Neural cell (in vitro differentiated cells): Measurements from ENCODE around the gene EYA3. TPM values are rescaled to one million over a fixed set of nuclear protein-coding genes. Genes with fewer than 3 reads are reported as not detected.

Experiments used
- H2AFZ ChIP-seq: fragments of 200-600, 300-800 bp; sonication (generic), shearing (Covaris generic); 2 replicates; pipeline ENCODE4 v1.6.0; 2014; ENCODE audit warnings: low read depth, mild to moderate bottlenecking, antibody characterized with exemption, low read length, moderate library complexity
- H3F3A ChIP-seq: fragments of 200-600 bp; shearing (Covaris generic); 2 replicates; pipeline ENCODE4 v1.6.1; 2016; ENCODE audit warnings: mild to moderate bottlenecking, moderate library complexity, mixed read lengths, antibody characterized with exemption, low read length; ENCODE audit not compliant: insufficient read depth, poor library complexity, severe bottlenecking
- H3K27ac ChIP-seq: fragments of 200-600, 300-800 bp; sonication (generic), shearing (Covaris generic); 2 replicates; pipeline ENCODE4 v1.5.1; 2014; ENCODE audit warnings: mild to moderate bottlenecking, low read length, moderate library complexity
- H3K27me3 ChIP-seq: fragments of 300-800, 200-600 bp; sonication (generic), shearing (Covaris generic); 2 replicates; pipeline ENCODE4 v1.6.0; 2014; ENCODE audit warnings: mild to moderate bottlenecking, low read depth, low read length, moderate library complexity; ENCODE audit not compliant: insufficient read depth
- H3K36me3 ChIP-seq: fragments of 300-800, 200-600 bp; sonication (generic), shearing (Covaris generic); 2 replicates; pipeline ENCODE4 v1.5.1; 2014; ENCODE audit warnings: mild to moderate bottlenecking, antibody characterized with exemption, low read length, moderate library complexity; ENCODE audit not compliant: insufficient read depth
- H3K4me2 ChIP-seq: fragments of 300-800, 200-600 bp; sonication (generic), shearing (Covaris generic); 2 replicates; pipeline ENCODE4 v1.6.0; 2014; ENCODE audit warnings: mild to moderate bottlenecking, low read length
- H3K4me3 ChIP-seq: fragments of 300-800, 200-600 bp; sonication (generic), shearing (Covaris generic); 2 replicates; pipeline ENCODE4 v1.5.1; 2014; ENCODE audit warnings: mild to moderate bottlenecking, low read length, moderate library complexity
- H3K79me2 ChIP-seq: fragments of 200-600 bp; shearing (Covaris generic); replicated peaks from 2 replicates; pipeline ENCODE4 v1.6.0; 2014; ENCODE audit warnings: mild to moderate bottlenecking, low read length, moderate library complexity; ENCODE audit not compliant: insufficient read depth
- H3K9ac ChIP-seq: fragments of 300-800, 200-600 bp; sonication (generic), shearing (Covaris generic); 2 replicates; pipeline ENCODE4 v1.6.1; 2016; ENCODE audit warnings: mild to moderate bottlenecking, low read length, mixed read lengths
- H3K9me2 ChIP-seq: fragments of 200-600 bp; shearing (Covaris generic); 2 replicates; pipeline ENCODE4 v1.6.1; 2016; ENCODE audit warnings: mild to moderate bottlenecking, low read length, mixed read lengths; ENCODE audit not compliant: insufficient read depth
- H3K9me3 ChIP-seq: fragments of 200-600, 300-800 bp; sonication (generic), shearing (Covaris generic); 2 replicates; pipeline ENCODE4 v1.6.1; 2016; ENCODE audit warnings: mild to moderate bottlenecking, mixed run types, low read length, moderate library complexity, mixed read lengths
- H4K20me1 ChIP-seq: fragments of 200-600 bp; shearing (Covaris generic); 2 replicates; pipeline ENCODE4 v1.6.1; 2016; ENCODE audit warnings: mild to moderate bottlenecking, mixed run types; ENCODE audit not compliant: insufficient read depth
- CTCF ChIP-seq: fragments of 450-650 bp; IDR thresholded peaks from 2 replicates; pipeline ENCODE4 v1.5.1; 2014; ENCODE audit warnings: antibody characterized with exemption, mild to moderate bottlenecking, moderate library complexity; ENCODE audit not compliant: poor library complexity, severe bottlenecking
- EP300 ChIP-seq: fragments of 450-650 bp; conservative IDR thresholded peaks from 2 replicates; pipeline ENCODE4 v1.6.1; 2014; ENCODE audit warnings: antibody characterized with exemption, mild to moderate bottlenecking, moderate library complexity; ENCODE audit not compliant: poor library complexity, severe bottlenecking
- EZH2 ChIP-seq: fragments of 200-600, 300-800 bp; shearing (Covaris generic), sonication (generic); IDR thresholded peaks from 2 replicates; pipeline ENCODE4 v1.6.1; 2014; ENCODE audit warnings: antibody characterized with exemption, low read length, borderline replicate concordance, mild to moderate bottlenecking; ENCODE audit not compliant: insufficient read depth, poor library complexity, severe bottlenecking
- MXI1 ChIP-seq: fragments of 450-650 bp; conservative IDR thresholded peaks from 2 replicates; pipeline ENCODE4 v1.6.1; 2014; ENCODE audit warnings: antibody characterized with exemption, mild to moderate bottlenecking; ENCODE audit not compliant: poor library complexity, severe bottlenecking
- POLR2AphosphoS5 ChIP-seq: IDR thresholded peaks from 2 replicates; pipeline ENCODE4 v1.6.1; 2012
- RAD21 ChIP-seq: fragments of 450-650 bp; conservative IDR thresholded peaks from 2 replicates; pipeline ENCODE4 v1.6.1; 2014; ENCODE audit warnings: antibody characterized with exemption, mild to moderate bottlenecking, moderate library complexity
- SMC3 ChIP-seq: fragments of 450-650 bp; conservative IDR thresholded peaks from 2 replicates; pipeline ENCODE4 v1.6.1; 2014; ENCODE audit warnings: antibody characterized with exemption, mild to moderate bottlenecking, moderate library complexity; ENCODE audit not compliant: poor library complexity
- TAF1 ChIP-seq: IDR thresholded peaks from 2 replicates; pipeline ENCODE4 v1.6.1; 2012; ENCODE audit warnings: low read depth
- polyA plus RNA-seq: library from polyadenylated mRNA; depleted of rRNA; stranded (reverse); fragments of >200 nt; gene quantifications from 2 replicates; pipeline ENCODE4 v1.2.3, GENCODE V29; 2014
- TF ChIP-seq, protein P1 (sequence below): IDR thresholded peaks from 2 replicates; pipeline ENCODE4 v1.6.1; 2012; ENCODE audit warnings: borderline replicate concordance

EYA3 gene
- polyA plus RNA-seq, 1 donor from 2014 or later: 11.2 TPM

- H3K36me3 ChIP-seq: no peaks in the 10 kb centered on the region
- H3K27me3 ChIP-seq: no peaks in the 10 kb centered on the region
- no peak overlapping the region for H2AFZ ChIP-seq
- H3F3A ChIP-seq: no peaks in the 10 kb centered on the region
- H3K27ac ChIP-seq: no peak overlapping the region
- no peaks in the 10 kb centered on the region for H3K9me3 ChIP-seq
- H4K20me1 ChIP-seq: no peaks in the 10 kb centered on the region
- no peaks in the 10 kb centered on the region for H3K79me2 ChIP-seq
- TF ChIP-seq CTCF: no peak
- TF ChIP-seq RAD21: no peak
- no peak for TF ChIP-seq POLR2AphosphoS5
- TF ChIP-seq TAF1: no peak
- TF ChIP-seq, protein P1, sequence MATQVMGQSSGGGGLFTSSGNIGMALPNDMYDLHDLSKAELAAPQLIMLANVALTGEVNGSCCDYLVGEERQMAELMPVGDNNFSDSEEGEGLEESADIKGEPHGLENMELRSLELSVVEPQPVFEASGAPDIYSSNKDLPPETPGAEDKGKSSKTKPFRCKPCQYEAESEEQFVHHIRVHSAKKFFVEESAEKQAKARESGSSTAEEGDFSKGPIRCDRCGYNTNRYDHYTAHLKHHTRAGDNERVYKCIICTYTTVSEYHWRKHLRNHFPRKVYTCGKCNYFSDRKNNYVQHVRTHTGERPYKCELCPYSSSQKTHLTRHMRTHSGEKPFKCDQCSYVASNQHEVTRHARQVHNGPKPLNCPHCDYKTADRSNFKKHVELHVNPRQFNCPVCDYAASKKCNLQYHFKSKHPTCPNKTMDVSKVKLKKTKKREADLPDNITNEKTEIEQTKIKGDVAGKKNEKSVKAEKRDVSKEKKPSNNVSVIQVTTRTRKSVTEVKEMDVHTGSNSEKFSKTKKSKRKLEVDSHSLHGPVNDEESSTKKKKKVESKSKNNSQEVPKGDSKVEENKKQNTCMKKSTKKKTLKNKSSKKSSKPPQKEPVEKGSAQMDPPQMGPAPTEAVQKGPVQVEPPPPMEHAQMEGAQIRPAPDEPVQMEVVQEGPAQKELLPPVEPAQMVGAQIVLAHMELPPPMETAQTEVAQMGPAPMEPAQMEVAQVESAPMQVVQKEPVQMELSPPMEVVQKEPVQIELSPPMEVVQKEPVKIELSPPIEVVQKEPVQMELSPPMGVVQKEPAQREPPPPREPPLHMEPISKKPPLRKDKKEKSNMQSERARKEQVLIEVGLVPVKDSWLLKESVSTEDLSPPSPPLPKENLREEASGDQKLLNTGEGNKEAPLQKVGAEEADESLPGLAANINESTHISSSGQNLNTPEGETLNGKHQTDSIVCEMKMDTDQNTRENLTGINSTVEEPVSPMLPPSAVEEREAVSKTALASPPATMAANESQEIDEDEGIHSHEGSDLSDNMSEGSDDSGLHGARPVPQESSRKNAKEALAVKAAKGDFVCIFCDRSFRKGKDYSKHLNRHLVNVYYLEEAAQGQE: no peak
- no peak for TF ChIP-seq SMC3
- no peak for TF ChIP-seq EZH2
- TF ChIP-seq EP300: no peak
- no peak for TF ChIP-seq MXI1
- no peak overlapping the region for H3K4me3 ChIP-seq
- H3K4me2 ChIP-seq: no peak overlapping the region
- H3K9ac ChIP-seq: no peak overlapping the region
- H3K9me2 ChIP-seq: no peaks in the 10 kb centered on the region
Observed at GRCh38 chr1:28035420-28035819, 53.0 kb downstream of the EYA3 start.

DNA sequence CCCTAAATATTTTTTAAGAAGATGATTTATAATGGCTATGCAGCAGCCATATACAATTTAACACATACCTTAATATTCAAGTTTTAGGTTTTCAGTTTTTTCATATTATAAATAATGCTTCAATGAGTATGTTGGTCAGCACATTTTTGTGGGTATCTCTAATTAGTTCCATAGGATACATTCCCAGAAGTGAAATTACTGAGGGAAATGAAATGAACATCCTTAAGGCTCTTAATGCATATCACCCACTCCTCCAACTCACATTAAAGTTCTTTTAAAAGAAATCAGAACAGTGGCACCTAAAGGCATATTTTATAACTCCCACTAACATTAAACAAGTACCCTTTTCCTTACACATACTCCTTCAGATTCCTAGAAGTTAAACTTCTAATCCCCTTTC lies 56.1 kb downstream of the EYA3 start:
- H4K20me1 ChIP-seq: no peaks in the 10 kb centered on the region
- H3K9ac ChIP-seq: no peak overlapping the region
- TF ChIP-seq POLR2AphosphoS5: no peak
- TF ChIP-seq CTCF: no peak
- no peak for TF ChIP-seq TAF1
- no peak for TF ChIP-seq EP300
- TF ChIP-seq SMC3: no peak
- no peak for TF ChIP-seq EZH2
- no peak for TF ChIP-seq RAD21
- TF ChIP-seq, protein P1: no peak
- TF ChIP-seq MXI1: no peak
- H3K4me2 ChIP-seq: no peak overlapping the region
- H2AFZ ChIP-seq: no peak overlapping the region
- H3K79me2 ChIP-seq: no peaks in the 10 kb centered on the region
- no peak overlapping the region for H3K27ac ChIP-seq
- H3K9me3 ChIP-seq: no peaks in the 10 kb centered on the region
- H3K36me3 ChIP-seq: no peaks in the 10 kb centered on the region
- no peak overlapping the region for H3K4me3 ChIP-seq
- H3K27me3 ChIP-seq: no peaks in the 10 kb centered on the region
- H3F3A ChIP-seq: no peaks in the 10 kb centered on the region
- no peaks in the 10 kb centered on the region for H3K9me2 ChIP-seq
